CD4-positive, alpha-beta T cell treated with Interleukin-4 for 1 hour (primary cell): ENCODE measurements around the gene HSPA4.

ENCODE experiments used
- DNase-seq, 2 donors: peaks; one replicate each; pipeline ENCODE4 v3.0.0-alpha.2; 2020 to 2022

The HSPA4 gene

GRCh38 chr5:133106761-133107572 is 55.2 kb downstream of the HSPA4 start:
- DNase-seq, result no peak

DNA sequence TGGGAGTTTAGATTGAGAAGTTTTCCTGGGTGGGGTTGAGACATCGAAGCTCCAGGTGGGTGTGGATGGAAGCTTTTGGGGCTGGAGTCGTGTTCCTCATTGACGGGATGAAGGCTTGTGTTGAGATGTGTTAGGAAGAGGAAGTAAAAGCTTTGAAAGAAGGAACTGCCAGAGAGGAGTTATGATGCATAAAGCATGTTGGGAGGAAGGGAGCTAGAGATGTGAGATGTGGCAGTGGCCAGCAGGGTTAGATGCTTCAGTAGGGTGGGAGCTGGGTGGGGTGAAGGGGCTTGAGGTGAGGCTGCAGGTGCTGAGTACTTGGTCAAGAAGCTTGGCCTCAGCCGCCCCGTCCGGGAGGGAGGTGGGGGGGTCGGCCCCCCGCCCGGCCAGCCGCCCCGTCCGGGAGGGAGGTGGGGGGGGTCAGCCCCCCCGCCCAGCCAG is 56.7 kb downstream of the HSPA4 start:
- DNase-seq, result no peak

DNA sequence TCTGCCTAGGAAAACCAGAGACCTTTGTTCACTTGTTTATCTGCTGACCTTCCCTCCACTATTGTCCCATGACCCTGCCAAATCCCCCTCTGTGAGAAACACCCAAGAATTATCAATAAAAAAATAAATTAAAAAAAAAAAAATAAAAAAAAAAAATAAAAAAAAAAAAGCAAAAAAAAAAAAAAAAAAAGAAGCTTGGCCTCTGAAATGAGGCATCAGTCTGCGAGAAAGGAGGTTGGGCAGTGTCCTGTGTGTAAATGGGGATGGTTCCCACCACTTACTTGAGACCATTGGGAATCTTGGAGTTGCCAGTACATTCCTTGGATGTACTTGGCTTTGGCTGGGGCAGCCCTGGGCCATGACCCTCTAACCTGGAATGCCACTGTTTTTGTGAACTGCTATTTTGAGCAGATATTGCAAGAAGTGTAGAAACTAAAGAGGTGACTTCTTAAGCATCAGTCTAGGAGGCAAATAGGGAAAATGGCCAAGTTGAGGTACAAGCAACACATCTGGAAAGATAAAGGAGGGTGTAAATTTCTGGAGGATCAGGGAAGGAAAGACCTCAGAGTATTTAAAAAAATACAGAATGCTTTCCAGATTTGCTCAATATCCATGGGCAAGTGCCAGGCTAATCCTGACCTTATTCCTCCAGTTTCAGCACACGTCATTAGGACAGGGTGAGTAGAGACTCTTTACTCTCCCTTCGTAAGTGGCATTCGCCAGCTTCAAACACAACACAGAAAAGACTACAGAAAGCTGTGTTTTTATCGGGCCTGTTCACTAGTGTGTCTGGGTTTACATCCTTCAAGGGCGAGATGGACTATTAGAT is 58.1 kb downstream of the HSPA4 start:
- DNase-seq, result no peak

DNA sequence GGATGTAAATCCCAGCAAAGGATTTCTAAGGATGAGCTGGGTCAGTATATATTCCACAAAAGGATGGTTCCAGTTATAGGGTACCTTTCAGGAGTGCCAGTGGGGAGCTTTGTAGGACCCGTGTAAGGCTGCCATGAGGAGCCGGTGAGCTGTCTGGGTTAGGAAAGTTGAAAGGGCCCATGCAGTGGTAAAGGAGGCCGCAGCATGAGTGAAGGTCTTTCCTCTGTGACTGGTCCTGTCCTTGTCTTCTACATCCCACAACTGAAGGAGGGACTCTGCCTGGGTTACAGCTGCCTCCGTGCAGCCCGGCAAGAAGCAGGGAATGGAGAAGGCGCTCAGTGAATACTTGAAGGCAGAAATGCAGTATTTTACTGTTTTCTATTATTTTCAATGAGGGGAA is 58.9 kb downstream of the HSPA4 start:
- DNase-seq, result no peak

DNA sequence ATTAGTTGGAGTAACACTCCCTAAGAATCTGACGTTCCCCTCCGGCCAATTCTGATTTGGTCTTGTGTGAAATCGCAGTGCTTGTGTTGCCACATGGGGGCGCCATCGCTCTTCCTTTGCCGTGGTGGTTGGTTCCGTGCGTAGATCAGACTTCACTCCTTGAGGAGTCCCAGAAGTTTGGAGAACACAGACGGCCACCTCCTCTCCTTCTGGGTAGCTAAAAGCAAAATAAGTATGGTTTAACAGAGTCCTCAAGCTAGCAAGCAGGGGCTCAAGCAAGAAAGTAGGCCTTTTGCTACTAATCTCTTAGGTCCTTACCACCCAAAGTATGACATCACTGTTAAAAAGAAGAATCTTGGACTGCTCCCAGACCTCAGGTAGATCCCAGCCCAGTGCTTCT is 59.5 kb downstream of the HSPA4 start:
- peak; percentile 72 to 76 for DNase-seq

- DNase-seq, result no peak
Observed at GRCh38 chr5:133112026-133112660, 60.3 kb downstream of the HSPA4 start.

DNA sequence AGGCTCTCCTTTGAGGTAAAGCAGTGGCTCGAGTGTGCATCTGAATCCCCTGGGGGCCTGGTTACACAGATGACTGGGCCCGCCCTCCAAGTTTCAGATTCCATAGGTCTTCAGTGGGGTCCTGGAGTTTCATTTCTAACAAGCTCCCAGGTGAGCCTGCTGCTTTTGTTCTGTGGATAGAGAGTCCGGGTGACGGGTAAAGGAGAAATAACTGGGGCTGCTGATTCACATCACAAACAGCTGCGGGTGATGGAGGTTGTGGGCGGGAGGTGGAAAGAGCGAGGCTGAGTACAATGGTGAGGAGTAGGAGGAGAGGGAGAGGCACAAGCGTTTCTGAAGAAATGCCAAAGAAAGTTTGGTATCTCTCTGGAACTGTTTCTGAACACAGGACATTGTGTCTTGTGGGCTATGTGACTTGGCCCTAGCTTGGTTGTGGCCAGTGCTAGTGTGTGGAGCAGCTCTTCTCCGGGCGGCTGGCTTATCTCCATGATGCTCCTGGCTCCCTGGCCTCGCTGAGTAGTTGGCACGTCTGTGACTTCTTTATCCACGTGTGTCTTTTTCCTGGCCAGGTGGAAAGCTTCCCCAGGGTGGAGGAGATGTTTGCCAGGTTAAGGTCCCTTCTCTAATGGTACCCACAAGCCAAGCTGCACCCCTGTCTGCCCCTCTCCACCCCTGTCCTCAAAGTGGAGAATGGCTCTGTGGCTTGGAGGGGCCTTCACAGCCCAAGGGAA is 61.7 kb downstream of the HSPA4 start:
- no peak for DNase-seq

GRCh38 chr5:133114166-133114932 is 62.5 kb downstream of the HSPA4 start:
- no peak for DNase-seq

GRCh38 chr5:133114933-133115310 is 63.1 kb downstream of the HSPA4 start:
- DNase-seq, result no peak

DNA sequence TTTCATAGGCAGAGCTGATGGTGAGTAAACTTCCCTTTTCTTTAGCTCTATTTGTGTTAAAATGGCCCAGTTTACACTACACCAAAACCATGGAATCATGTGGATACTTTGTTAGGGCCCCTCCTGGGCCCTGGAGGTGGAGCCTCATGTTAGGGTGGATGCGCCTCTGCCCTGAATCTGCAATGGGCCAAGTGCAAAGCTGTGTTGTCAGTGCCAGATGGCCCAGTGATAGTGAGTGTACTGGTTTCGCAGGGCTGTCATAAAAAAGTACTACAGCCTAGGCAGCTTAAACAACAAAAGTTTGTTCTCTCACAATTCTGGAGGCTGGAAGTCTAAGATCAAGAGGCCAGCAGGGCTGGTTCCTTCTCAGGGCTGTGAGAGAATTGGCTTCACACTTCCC is 64.8 kb downstream of the HSPA4 start:
- no peak for DNase-seq

DNA sequence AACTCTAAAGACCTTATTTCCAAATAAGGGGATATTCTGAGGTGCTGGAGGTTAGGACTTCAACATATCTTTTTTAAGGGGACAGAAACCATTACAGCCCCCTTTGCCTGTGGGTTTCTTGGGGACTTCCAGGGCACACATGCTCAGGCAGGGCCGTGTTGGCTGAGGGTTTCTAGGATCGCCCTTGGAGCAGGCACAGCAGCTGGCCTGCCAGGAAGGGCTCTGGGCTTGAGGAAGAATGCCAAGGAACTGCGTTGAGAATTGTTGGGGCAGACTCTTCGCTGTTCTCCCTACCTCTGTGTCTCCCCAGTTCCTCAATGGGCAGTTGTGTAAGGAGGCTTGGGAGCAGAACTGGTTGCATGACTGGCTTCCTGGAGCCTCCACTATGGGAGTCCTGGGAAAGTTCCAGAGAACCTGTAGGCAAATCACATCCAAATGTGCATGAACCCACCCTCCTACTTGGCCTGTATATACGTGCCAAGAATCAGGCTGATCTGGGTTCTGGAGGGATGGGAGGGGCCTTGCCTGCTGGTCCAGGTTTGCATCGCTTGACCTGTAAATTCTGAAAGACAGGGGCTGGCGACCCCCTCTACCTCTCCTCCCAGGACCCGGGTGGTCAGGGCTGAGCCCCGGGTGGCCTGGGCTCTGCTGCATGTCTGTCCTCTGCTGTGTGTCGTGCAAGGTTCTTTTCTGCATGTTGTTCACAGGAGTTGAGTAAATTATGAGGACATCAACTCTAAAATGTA is 65.5 kb downstream of the HSPA4 start:
- DNase-seq, result no peak

GRCh38 chr5:133117912-133118445 is 66.2 kb downstream of the HSPA4 start:
- no peak for DNase-seq

- DNase-seq, result no peak
Observed at GRCh38 chr5:133118741-133119140, 66.9 kb downstream of the HSPA4 start.

- DNase-seq, result no peak
Observed at GRCh38 chr5:133119233-133119711, 67.5 kb downstream of the HSPA4 start.

DNA sequence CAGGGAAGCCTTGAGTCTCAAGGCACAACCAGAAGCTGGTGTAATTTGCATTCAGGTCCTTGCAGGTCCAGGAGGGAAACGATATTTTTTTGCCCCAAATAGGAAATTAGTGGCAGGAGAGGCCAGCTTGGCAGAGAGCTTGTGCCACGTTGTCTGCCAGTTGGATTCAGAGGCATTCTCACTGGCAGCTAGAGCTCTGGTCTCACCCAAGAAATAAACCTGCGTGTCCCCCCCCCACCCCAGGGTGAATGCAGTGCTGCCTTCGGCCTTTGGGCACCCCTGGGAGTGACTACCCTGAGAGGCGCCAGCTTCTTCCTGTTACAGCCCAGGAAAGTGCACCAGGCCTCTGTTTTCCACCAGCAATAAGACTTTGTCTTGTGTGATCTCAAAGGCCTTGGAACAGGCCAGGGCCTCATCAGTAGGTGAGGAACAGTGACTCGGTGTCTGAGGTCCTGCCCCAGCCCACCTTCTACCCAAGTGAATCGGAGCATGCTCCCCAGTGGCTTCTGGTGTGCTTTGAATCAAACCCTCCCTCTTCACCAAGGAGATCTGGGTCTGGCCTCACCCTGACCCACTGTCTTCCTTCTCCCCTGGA is 68.4 kb downstream of the HSPA4 start:
- DNase-seq, result no peak

- DNase-seq, result no peak
Observed at GRCh38 chr5:133121080-133121479, 69.3 kb downstream of the HSPA4 start.

GRCh38 chr5:133121611-133122150 is 69.9 kb downstream of the HSPA4 start:
- no peak for DNase-seq

GRCh38 chr5:133122711-133123110 is 70.9 kb downstream of the HSPA4 start:
- no peak for DNase-seq

DNA sequence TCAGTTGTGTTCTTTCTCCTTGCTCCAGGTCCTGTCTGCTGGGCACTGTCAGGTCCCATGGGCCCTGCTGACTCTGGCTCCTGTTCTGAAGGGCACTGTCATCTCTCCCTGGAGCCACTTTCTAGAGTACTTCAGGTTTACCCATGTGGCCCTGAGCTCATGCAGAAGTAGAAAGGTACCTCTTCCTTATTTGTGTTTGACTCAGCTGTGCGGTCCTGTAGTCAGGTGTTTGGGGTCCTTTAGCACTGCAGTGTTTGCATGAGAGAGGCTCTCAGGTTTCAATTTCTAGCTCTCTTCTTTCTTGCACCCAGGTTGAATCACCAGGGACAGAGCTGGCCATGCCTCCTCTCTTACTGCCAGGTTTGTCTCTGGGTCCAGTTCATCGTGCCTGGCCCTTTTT is 71.5 kb downstream of the HSPA4 start:
- DNase-seq, result no peak

DNA sequence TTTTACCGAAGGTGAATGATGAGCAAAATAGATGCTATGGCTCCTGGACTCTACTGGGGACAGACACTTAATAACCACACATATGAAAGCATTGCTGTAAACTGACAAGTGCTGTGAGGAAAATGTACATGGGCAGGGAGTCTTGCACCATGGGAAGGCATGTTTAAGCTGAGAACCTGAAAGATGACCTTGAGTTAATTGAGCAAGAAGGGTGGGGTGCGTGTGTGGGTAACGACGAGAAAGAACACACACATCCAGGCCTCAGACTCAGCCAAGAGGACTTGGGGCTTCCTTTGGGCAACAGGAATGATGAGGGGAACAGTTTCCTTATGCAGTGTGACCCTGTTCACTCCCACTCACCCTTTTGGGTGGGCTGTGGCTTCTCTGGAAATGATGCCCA is 73.1 kb downstream of the HSPA4 start:
- no peak for DNase-seq
